ENCODE data around the gene ATPAF2.

The ATPAF2 gene

DNA sequence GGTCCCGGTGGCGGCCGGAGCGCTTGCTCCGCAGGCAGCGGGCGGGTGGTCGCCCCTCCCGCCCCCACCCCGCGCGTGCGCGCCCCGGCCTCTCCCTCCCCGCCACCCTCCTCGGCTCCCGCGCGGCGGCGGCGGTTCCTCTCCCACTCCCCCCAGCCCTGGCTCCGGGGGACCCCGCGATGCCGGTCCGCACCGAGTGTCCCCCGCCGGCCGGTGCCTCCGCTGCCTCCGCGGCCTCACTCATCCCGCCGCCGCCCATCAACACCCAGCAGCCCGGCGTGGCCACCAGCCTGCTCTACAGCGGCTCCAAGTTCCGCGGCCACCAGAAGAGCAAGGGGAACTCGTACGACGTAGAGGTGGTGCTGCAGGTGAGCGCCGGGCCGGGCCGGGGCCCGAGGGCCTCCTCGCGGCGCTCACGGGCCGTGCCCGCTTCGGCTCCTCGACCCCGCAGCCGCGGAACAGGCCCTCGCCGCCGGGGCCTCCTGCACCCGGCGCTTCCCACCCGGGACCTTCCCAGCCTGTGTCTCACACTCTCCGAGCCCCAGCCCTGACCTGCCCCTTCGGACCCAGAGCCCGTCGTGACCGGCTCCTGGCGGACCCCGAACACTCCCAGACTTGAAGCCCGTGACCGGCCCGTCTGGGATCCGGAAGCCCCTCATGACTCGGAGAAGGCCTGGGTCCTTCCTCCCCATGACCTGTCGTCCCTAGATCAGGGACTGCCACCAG, 730 bp upstream of the ATPAF2 start:
- no peak for DNase-seq

- no peak for DNase-seq
Measured at GRCh38 chr17:18038149-18038850, 668 bp downstream of the ATPAF2 start.

DNA sequence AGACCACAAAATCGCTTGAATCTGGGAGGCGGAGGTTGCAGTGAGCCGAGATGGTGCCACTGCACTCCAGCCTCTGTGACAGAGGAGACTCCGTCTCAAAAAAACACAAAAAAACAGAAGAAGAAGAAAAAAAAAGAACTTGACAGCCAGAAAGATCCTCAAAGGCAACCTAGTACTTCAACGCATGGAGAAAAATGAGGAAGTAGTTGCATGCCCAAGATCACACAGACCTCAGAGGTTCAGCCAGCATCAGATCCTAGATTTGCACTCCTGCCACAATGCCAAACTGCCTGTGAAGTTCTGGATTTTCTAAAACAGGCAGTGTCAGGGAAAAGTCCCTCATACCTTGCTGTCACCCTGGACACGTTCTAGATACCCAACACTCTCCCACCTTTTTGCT, 1.5 kb downstream of the ATPAF2 start:
- no peak for DNase-seq

- DNase-seq = no peak
Measured at GRCh38 chr17:18035704-18036103, 3.3 kb downstream of the ATPAF2 start.

- peak; percentile 45 for DNase-seq
Measured at GRCh38 chr17:18033442-18034099, 5.4 kb downstream of the ATPAF2 start.

DNA sequence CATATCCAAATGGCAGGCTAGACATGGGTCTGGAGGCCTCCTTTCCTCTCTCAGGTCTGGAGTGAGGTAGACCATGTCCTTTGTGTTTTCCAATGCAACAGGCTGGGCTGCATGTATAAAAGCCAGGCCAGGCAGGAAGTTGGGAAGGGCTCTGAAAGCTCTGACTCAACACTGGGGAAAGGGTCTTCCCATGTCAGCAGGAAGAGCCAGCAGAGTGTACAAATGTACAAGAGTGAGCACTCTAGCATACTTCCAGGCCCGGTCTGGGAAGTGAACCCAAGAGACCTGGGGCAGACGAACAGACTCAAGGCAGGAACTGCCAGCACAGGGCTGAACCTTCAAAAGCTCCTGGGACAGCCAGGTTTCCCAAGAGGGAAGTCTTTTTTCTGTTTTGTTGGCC, 7.0 kb downstream of the ATPAF2 start:
- DNase-seq = no peak

DNA sequence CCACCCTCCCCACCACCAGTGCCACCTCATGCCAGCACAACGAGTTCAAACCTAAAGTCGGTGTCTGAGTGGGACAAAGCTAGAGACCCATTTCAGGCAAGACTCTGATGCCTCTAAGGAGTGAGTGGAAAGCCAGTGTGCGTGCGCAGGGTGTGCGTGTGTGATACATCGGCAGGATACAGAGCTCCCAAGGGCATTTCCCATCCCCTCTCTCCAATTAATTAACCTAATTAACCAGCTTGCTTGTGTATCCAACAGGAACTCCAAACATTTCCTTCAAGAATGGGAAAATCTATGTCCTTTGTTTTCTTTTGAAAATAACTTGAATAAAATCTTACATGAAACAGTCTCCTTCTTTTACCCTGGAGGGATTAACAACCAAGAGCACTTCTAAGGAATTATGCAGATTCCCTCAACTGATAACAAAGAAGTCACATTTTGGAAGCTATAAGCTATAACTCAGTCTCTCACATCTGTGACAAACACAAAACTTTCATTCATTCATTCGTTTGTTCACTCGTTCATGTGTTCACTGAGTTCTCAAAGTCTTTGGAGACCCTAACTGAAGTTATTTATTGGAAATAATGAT, 9.9 kb downstream of the ATPAF2 start:
- DNase-seq = no peak

DNA sequence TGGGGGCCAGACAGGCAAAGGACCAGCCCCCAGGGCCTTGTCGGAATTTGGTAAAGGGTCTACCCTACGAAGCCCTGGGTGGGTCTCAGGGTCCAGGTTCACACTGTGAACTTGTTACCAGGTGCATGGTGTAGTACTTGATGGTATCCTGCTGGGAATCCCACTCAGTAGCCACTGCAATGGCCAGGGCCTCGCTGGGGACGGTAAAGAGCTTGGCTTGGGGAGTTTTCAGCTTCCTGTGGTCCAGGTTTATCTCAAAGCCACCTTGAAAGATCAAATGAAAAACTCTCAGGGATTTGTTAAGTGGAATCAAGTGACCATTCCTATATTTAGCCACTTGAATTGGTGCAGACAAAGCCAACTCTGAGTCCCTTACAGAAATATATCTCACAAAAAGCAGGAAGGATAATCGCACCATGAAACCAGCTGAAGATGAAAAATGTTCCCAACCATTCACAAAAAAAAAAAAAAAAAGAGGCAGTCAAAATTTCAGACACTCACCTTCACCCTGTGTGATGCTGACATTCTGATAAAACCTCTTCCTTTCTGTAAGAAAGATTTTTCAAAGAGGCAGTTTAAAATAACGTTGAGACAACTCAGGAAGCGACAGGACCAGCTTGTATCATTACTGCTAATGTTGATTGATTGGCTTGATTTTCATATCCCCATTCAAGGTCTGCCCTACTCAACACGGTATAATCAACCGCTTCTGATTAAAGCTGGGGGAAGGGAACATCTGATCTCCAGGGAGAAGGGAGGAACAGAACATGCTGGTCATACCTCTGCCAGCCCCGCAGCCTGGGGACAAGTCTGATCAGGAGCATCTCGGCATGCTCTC, 10.6 kb downstream of the ATPAF2 start:
- no peak for DNase-seq

GRCh38 chr17:18027280-18027679, 11.7 kb downstream of the ATPAF2 start:
- DNase-seq = no peak

- DNase-seq = no peak
Measured at GRCh38 chr17:18025945-18026776, 12.8 kb downstream of the ATPAF2 start.

DNA sequence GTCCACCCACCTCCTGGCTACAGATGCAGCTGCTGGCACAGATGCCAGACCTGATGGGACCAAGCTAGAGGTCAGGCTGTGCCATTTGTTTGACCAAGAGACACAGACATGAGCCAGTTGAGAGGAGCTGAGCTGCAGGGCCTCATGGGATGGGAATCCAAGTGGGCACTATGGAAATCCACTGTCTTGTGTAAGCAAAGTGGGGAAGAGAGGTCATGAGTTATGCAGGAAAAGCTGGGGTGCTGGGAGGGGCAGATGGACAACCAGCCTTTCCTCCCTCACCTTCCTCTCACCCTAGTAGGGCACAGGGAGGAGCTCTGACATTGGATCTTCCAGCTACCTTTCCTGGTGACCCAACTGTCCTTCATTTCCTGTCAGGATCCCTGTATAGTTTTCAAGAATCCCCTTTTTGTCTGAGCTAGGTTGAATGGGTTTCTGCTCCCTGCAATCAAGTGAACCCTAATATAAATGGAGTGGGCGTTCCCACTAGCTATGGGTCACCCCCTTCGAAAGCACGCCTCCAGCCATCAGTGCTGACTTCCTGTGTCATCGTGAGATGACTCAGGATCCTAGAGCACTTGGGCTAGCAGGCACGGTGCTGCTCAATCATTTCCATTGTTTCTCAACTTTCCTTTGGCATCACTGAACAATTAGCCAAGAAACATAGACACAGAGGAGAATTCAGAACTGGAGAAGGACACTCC, 13.6 kb downstream of the ATPAF2 start:
- no peak for DNase-seq

- DNase-seq = no peak
Measured at GRCh38 chr17:18021372-18021771, 17.6 kb downstream of the ATPAF2 start.

GRCh38 chr17:18020971-18021370, 18.0 kb downstream of the ATPAF2 start:
- no peak for DNase-seq

DNA sequence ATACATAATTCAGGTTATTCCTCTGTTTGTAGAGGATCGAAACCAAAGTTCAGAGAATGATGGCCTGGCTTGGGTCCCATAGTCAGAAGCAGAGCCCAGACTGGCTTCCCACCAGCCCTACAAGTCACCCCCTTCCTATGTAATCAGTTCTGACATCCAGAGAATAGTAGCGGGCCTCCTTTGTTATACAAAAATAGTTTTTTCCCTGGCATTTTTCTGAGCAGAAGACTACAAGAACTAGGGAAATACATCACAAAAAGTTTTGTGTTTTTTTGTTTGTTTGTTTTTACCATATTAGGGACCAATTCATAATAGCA, 19.2 kb downstream of the ATPAF2 start:
- DNase-seq = no peak

- DNase-seq = no peak
Measured at GRCh38 chr17:18018411-18018921, 20.5 kb downstream of the ATPAF2 start.

- DNase-seq = no peak
Measured at GRCh38 chr17:18017958-18018357, 21.0 kb downstream of the ATPAF2 start.

- no peak for DNase-seq
Measured at GRCh38 chr17:18016426-18016825, 22.5 kb downstream of the ATPAF2 start.

GRCh38 chr17:18015593-18015992, 23.4 kb downstream of the ATPAF2 start:
- DNase-seq = no peak

GRCh38 chr17:18014006-18014405, 25.0 kb downstream of the ATPAF2 start:
- no peak for DNase-seq

GRCh38 chr17:18011286-18011685, 27.7 kb downstream of the ATPAF2 start:
- no peak for DNase-seq

Data from effector CD4-positive, alpha-beta T cell (primary cell).